GM18511 (cell line): ENCODE results near the gene MARK1.

Experiments used
- ATAC-seq: cut with Tn5 transposase; IDR thresholded peaks from one replicate; pipeline ENCODE4 v1.9.1; 2021; ENCODE audit warnings: mild to moderate bottlenecking, moderate library complexity; ENCODE audit not compliant: unreplicated experiment

Gene MARK1

GRCh38 chr1:220708936-220709801 is 181.2 kb downstream of the MARK1 start:
- ATAC-seq = peak; percentile 29

- no peak for ATAC-seq
Observed at GRCh38 chr1:220710333-220710732, 182.4 kb downstream of the MARK1 start.

GRCh38 chr1:220711056-220711809 is 183.3 kb downstream of the MARK1 start:
- peak; percentile 92 for ATAC-seq
